ENCODE data around the gene SIL1. TPM values are rescaled to one million over a fixed set of nuclear protein-coding genes. Genes with fewer than 3 reads are reported as not detected.

The SIL1 gene
- total and polyA plus RNA-seq, 2 donors (not counting 1 experiment from before 2014, with no cell fraction given): 66.4 to 85.5 TPM

DNA sequence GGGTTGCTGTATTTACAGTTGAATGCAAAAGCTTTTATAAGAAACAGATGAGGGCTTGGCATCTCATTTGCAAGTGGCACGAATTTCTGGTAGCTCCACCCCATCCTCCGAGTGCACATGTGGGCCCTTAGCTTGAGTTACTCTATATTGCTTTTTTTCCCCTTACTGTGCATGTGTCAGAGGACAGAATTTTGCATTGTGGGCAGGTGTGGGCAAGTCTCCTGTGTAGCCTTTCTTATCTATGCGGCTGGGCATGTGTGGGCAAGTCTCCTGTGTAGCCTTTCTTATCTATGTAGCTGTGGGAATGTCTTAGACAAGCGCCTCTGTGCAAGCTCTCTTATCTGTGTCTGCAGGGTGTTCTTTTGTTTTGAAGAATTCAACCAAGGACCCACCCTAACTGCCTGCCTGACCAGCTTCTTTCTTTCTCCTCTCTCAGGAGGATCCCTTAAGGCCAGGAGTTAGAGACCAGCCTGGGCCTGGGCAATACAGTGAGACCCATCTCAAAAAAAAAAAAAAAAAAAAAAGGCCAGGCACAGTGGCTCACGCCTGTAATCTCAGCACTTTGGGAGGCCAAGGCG is 34.1 kb upstream of the SIL1 start:
- no peak overlapping the region for H3K4me3 ChIP-seq (replicated peaks in 1 of 4; ENCODE audit: control extremely low read depth in 1 of 4, insufficient read depth in 1 of 4, low read depth in 3 of 4, low read length in 4 of 4)
- no peak overlapping the region for H2AFZ ChIP-seq (ENCODE audit: low read length)
- H3K27me3 ChIP-seq (ENCODE audit: control insufficient read depth, insufficient read depth, low read length): no peaks in the 10 kb centered on the region
- H3K9me3 ChIP-seq (ENCODE audit: control insufficient read depth, insufficient read depth, low read depth, low read length): no peaks in the 10 kb centered on the region
- TF ChIP-seq, protein P1, sequence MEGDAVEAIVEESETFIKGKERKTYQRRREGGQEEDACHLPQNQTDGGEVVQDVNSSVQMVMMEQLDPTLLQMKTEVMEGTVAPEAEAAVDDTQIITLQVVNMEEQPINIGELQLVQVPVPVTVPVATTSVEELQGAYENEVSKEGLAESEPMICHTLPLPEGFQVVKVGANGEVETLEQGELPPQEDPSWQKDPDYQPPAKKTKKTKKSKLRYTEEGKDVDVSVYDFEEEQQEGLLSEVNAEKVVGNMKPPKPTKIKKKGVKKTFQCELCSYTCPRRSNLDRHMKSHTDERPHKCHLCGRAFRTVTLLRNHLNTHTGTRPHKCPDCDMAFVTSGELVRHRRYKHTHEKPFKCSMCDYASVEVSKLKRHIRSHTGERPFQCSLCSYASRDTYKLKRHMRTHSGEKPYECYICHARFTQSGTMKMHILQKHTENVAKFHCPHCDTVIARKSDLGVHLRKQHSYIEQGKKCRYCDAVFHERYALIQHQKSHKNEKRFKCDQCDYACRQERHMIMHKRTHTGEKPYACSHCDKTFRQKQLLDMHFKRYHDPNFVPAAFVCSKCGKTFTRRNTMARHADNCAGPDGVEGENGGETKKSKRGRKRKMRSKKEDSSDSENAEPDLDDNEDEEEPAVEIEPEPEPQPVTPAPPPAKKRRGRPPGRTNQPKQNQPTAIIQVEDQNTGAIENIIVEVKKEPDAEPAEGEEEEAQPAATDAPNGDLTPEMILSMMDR (conservative IDR thresholded peaks at IDR 0.05 in 1 of 2, IDR thresholded peaks at IDR 0.05 in 1 of 2; ENCODE audit: low read depth in 1 of 2, low read length in 2 of 2): no peak
- TF ChIP-seq EZH2 (IDR thresholded peaks at IDR 0.05; ENCODE audit: low read length, missing control alignments): no peak
- H3K4me1 ChIP-seq (ENCODE audit: control insufficient read depth, extremely low read depth, insufficient read depth, low read length): no peaks in the 10 kb centered on the region
- H4K20me1 ChIP-seq (ENCODE audit: control insufficient read depth, extremely low read depth, insufficient read depth, low read length): no peaks in the 10 kb centered on the region
- no peak overlapping the region for H3K9ac ChIP-seq (ENCODE audit: insufficient read depth, low read length)
- no peak overlapping the region for H3K4me2 ChIP-seq (ENCODE audit: extremely low read depth, insufficient read depth, low read length)
- H3K36me3 ChIP-seq (ENCODE audit: control insufficient read depth, insufficient read depth, low read length): no peaks in the 10 kb centered on the region
- peak in 1 of 2 donors; percentile 41 for DNase-seq (ENCODE audit: low read depth in 2 of 2)
- H3K79me2 ChIP-seq (ENCODE audit: control insufficient read depth, insufficient read depth, low read length): no peaks in the 10 kb centered on the region
- no peak overlapping the region for H3K27ac ChIP-seq (ENCODE audit: insufficient read depth, low read length)

DNA sequence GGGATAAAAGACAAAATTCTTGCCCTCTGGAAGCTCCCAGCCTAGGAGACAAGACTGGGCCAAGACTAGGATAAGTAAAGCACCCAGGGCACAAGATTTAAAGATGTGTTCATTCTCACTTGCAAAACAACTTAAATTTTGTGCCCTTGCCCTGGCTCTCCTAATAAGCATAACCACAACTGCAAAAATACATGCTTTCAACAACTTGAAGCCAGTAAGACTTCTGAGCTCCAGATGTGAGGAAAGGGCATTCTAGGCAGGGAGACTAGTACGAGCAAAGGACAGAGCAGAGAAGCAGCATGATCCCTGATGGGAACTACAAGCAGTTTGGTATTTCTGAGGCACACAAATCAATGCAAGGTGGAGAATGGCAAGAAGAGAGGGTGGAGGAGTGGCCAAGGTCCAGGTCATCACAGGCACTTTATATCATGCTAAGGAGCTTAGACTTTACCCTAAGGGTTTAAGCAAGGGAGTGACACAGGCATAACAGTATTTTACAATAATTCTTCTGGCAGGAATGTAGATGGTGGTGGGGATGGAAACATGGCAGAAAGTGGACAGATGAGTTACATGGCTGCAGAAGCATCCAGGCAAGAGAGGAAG is 30.1 kb upstream of the SIL1 start:
- Histone ChIP-seq H3K27me3 (ENCODE audit: control insufficient read depth, insufficient read depth, low read length) (no peaks in the 10 kb centered on the region), H3K79me2 (ENCODE audit: control insufficient read depth, insufficient read depth, low read length) (no peaks in the 10 kb centered on the region), H3K9me3 (ENCODE audit: control insufficient read depth, insufficient read depth, low read depth, low read length) (no peaks in the 10 kb centered on the region), H3K36me3 (ENCODE audit: control insufficient read depth, insufficient read depth, low read length) (no peaks in the 10 kb centered on the region), H3K9ac (ENCODE audit: insufficient read depth, low read length) (no peak overlapping the region), H4K20me1 (ENCODE audit: control insufficient read depth, extremely low read depth, insufficient read depth, low read length) (no peaks in the 10 kb centered on the region), H3K4me2 (ENCODE audit: extremely low read depth, insufficient read depth, low read length) (no peak overlapping the region), H2AFZ (ENCODE audit: low read length) (no peak overlapping the region), H3K4me1 (ENCODE audit: control insufficient read depth, extremely low read depth, insufficient read depth, low read length) (no peaks in the 10 kb centered on the region), H3K4me3 (replicated peaks in 1 of 4; ENCODE audit: control extremely low read depth in 1 of 4, insufficient read depth in 1 of 4, low read depth in 3 of 4, low read length in 4 of 4) (no peak overlapping the region), H3K27ac (ENCODE audit: insufficient read depth, low read length) (no peak overlapping the region)
- no peak for TF ChIP-seq EZH2 (IDR thresholded peaks at IDR 0.05; ENCODE audit: low read length, missing control alignments)
- TF ChIP-seq, protein P1 (conservative IDR thresholded peaks at IDR 0.05 in 1 of 2, IDR thresholded peaks at IDR 0.05 in 1 of 2; ENCODE audit: low read depth in 1 of 2, low read length in 2 of 2): no peak
- DNase-seq (ENCODE audit: low read depth in 2 of 2): no peak

DNA sequence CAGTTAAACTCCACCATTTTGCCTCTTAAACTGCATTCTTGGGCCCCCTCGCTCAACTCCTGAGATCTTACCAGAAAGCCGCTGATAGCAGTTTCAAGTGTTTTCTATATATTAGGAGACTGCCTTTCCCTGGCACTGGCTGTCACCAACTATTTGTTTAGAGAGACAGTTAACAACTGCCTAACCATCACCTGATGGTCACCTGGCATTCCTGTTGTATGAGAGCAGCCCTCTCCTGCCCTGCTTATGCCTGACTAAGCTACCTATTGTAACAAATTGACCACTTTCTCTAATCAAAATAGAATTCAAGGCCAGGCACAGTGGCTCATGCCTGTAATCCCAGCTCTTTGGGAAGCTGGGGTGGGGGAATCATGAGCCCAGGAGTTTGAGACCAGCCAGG is 28.0 kb upstream of the SIL1 start:
- H3K79me2 ChIP-seq (ENCODE audit: control insufficient read depth, insufficient read depth, low read length): no peaks in the 10 kb centered on the region

More for the DNA sequence above, 28.0 kb upstream of the SIL1 start:
- Histone ChIP-seq H3K9ac (ENCODE audit: insufficient read depth, low read length) (no peak overlapping the region), H2AFZ (ENCODE audit: low read length) (no peak overlapping the region), H3K27me3 (ENCODE audit: control insufficient read depth, insufficient read depth, low read length) (peaks cover 2% of the 10 kb centered on the region), H3K4me1 (ENCODE audit: control insufficient read depth, extremely low read depth, insufficient read depth, low read length) (no peaks in the 10 kb centered on the region), H3K27ac (ENCODE audit: insufficient read depth, low read length) (no peak overlapping the region), H3K9me3 (ENCODE audit: control insufficient read depth, insufficient read depth, low read depth, low read length) (no peaks in the 10 kb centered on the region), H3K4me2 (ENCODE audit: extremely low read depth, insufficient read depth, low read length) (no peak overlapping the region), H3K36me3 (ENCODE audit: control insufficient read depth, insufficient read depth, low read length) (no peaks in the 10 kb centered on the region), H3K4me3 (replicated peaks in 1 of 4; ENCODE audit: control extremely low read depth in 1 of 4, insufficient read depth in 1 of 4, low read depth in 3 of 4, low read length in 4 of 4) (no peak overlapping the region), H4K20me1 (ENCODE audit: control insufficient read depth, extremely low read depth, insufficient read depth, low read length) (no peaks in the 10 kb centered on the region)
- TF ChIP-seq EZH2 (IDR thresholded peaks at IDR 0.05; ENCODE audit: low read length, missing control alignments): no peak
- TF ChIP-seq, protein P1 (conservative IDR thresholded peaks at IDR 0.05 in 1 of 2, IDR thresholded peaks at IDR 0.05 in 1 of 2; ENCODE audit: low read depth in 1 of 2, low read length in 2 of 2): no peak
- DNase-seq (ENCODE audit: low read depth in 2 of 2): no peak

All from fibroblast of lung (primary cell).